HG03520 (cell line): ENCODE results near the gene ATOH1.

Experiments
- ATAC-seq: cut with Tn5 transposase; IDR thresholded peaks from one replicate; pipeline ENCODE4 v1.9.1; 2021; ENCODE audit warnings: mild to moderate bottlenecking, moderate library complexity; ENCODE audit not compliant: unreplicated experiment

Gene ATOH1

GRCh38 chr4:93828332-93828994, at the start of gene ATOH1:
Gene ATOH1, plus strand, starts transcription at chr4:93828753. Its CDS starts 174 bp downstream, at chr4:93828927.
- no peak for ATAC-seq

DNA sequence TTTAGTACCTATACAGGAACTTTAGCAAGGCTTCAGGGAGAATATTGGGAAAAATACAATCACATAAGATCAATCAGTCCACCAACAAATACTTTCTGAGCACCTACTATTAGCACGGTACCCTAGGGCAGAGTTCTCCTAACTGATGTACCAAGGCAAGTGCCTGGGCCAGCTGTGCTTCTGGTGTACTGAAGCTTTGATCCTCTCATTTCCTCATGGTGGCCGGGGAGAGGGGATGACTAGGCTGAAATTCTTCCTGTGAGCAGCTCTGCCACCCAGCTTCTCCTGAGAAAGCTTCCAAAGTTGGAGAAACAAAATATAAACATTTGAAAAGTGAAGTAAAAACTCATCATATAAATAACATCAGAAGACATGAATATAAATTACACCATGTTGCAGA, 49.3 kb upstream of the ATOH1 start:
- ATAC-seq, result no peak

DNA sequence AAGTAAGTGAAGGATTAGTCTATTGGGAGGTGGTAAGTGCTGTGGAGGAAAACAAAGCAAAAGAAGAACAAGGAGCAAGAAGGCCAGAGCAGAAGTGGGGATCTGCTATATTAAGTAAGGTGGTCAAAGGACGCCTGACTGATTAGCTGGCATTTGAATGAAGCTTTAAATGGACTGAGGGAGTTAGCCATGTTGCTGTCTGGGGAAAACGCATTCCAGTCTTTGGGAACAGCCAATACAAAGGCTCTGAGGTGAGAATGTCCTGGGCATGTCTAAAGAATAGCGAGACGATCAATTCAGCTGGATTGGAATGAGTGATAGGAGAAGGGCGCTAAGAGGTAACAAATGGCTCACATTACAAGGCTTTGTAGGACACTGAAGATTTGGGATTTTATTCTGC, 48.5 kb upstream of the ATOH1 start:
- ATAC-seq, result no peak

DNA sequence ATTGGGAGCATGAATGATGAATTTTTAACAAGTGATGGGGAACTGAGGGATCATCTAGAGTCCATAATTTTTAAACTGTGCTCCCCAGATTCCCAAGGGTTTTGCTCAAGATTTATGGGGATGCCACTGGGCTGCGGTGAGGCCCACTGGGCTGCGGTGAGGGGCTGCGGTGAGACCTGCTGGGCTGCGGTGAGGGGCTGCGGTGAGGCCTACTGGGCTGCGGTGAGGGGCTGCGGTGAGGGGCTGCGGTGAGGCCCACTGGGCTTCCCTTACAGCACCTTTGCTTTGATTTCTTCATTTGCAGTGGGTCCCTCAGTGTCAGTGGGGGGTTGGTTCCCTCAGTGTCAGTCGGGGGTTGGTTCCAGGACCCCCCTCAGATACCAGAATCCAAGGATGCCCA, 47.4 kb upstream of the ATOH1 start:
- ATAC-seq, result no peak

DNA sequence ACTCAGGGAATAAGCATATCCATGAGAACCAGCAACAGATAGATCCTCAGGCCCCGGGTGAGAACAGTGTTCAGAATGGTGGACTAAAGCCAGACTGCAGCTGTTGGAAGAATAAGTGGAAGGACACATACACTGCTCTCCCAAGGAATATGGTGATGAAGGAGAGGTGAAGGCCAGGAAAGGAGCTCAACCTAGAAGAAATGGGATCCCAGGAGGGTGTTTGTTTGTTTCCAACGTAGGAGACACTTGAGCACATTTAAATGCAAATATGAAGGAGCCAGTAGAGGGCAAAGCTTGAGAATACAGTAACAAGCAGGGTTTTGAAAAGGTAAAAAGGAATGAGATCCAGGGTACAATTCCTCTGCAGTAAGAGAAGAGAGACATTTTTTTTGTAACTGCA, 42.4 kb upstream of the ATOH1 start:
- ATAC-seq, result no peak

GRCh38 chr4:93788712-93789111, 39.8 kb upstream of the ATOH1 start:
- ATAC-seq, result peak; percentile 59

DNA sequence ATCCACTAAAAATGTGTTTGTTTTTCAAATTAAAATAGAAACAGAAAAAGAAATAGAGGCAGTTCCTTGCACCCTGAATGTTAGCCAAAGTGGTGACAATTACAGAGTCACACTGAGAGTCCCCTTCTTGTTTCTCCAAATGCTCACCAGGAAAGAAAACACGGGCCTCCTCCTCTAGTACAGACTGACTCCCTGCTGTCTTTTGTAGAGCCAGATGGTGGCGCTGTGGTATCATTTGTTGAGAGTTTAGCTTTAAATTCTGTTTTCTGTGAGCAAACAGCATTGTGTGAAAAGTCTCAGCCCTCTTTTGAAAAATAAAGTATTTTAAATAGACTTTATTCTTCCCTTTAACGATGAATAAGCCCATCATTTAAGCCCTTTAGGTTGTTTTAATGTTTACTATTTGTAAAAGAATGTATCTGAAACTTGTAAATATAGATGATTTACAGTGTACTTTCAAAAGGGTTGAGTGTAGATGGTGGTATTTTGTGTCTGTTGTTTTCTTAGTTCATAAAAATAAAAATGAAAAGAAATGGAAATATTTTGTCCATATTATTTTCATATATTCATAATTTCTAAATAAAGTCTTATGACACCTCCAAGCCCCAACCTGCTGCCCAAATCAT, 36.9 kb upstream of the ATOH1 start:
- peak; percentile 86 for ATAC-seq

GRCh38 chr4:93802045-93802444, 26.5 kb upstream of the ATOH1 start:
- no peak for ATAC-seq

- no peak for ATAC-seq
Observed at GRCh38 chr4:93809773-93810172, 18.8 kb upstream of the ATOH1 start.

DNA sequence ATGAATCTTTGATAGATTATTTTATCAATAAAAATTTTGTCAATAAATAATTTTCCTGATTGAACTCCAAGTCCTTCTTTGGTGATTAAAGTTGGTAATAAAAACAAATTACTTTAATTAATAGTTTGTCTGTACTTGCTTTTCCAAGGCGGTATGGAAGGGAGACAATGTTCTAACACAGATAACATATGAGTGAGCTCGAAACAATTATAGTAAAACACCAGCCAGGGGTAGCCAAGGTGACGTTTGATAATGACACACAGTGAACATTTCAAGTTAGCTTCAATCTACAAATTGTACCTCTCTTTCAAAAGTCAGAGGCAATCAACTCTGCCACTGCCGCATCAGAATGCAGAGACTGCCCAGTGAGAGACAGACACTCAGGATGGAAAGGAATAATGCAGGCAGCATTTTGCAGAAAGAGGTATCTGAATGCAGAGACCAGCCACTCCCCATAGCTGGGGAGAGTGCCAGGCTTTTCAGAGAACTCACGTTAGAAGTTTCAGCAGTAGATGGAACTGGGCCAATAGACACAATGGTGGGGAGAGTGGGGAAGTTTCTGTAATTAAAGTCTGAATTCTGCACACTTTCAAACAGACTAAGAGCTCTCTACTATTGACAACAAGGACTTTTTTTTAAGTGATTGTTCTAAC, 18.1 kb upstream of the ATOH1 start:
- ATAC-seq, result no peak

GRCh38 chr4:93813092-93813491, 15.5 kb upstream of the ATOH1 start:
- no peak for ATAC-seq

DNA sequence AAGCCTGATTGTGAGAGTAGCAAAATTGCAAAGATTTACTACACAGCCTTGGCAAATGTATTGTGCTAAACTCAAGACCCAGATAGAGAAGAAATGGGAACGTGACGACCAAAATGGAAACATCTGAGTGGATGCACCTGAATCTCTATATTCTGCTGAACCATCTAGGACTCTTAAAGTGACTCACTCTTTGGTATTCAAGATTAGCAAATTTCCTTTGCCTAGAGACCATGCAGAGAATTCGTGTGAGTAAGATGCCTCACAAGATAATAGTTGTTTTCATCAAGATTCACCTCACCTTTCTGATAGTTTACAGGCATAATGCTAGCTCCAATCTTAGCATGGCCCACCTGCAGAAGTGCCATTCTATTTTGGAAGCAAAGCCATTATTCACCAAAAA, 14.4 kb upstream of the ATOH1 start:
- no peak for ATAC-seq

DNA sequence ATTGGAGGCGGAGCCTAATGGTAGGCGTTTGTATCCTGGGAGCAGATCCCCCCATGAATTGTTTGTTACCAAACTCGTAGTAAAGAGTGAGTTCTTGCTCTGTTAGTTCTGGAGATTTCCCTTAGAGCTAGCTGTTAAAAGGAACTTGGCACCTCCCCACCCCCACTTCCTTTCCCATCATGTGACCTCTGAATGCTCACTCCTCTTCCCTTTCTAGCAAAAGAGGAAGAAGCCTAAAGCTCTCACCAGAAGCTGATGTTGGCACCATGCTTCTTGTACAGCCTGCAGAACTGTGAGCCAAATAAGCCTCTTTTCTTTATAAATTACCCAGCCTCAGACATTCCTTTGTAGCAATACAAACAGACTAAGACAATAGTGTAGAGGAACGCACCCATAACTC, 13.8 kb upstream of the ATOH1 start:
- no peak for ATAC-seq

DNA sequence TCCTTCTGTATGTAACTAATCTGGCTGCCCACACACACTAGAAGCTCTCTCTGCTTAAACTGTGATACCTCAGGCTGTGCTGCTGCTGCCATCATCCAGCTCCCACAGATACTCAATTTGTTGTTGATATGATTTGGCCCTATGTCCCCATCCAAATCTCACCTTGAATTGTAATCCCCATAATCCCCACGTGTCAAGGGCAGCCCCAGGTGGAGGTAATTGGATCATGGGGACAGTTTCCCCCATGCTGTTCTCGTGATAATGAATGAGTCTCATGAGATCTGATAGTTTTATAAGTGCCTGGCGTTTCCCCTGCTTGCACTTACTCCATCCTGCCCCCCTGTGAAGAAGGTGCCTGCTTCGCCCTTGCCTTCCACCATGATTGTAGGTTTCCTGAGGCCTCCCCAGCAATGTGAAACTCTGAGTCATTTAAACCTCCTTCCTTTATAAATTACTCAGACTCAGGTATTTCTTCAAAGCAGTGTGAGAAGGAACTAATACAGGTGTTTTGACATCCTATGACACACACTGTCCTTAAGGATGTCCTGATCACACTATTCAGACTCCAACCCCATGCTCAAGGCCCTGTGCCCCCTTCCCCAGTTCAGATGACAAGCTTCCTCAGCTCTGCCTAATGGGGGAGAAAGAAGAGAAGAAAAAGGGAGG, 2.9 kb upstream of the ATOH1 start:
- peak; percentile 66 for ATAC-seq

DNA sequence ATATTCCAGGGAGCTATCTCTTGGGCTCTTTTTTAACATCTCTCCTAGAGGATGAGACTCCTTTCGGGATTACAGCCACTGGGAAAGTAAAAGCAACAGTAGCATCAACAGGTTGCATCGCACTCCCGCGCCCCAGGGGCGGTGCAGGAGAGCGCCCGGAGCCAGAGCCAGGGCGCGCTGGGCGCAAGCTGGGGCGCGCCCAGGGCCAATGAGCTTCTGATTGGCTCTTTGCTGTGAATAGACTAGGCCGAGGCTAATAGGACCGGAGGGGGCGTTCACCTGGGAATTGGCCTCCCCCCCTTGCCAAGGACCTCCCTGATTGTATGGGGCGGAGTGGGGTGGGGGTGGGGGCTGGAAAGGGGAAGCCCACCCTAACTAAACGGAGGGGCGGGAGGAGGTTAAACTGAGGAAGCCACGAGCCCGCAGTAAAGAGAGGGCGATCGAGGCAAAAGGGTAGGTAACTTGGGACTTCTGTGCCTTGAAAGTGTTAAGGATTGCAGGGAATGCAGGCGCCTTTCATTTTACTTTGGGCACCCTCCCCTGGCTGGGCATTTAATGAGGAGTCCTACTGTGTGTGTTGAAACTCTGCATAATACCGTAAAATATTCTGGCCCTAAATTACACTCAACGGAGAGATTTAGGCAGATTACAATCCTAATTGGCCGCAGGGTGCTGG, 1.1 kb upstream of the ATOH1 start:
- ATAC-seq, result no peak

GRCh38 chr4:93828995-93829819, 654 bp downstream of the ATOH1 start:
- no peak for ATAC-seq

- ATAC-seq, result no peak
Observed at GRCh38 chr4:93829820-93830687, 1.5 kb downstream of the ATOH1 start.

- no peak for ATAC-seq
Observed at GRCh38 chr4:93831716-93832496, 3.4 kb downstream of the ATOH1 start.
